ENCODE data around the gene TSGA10IP.
A peak's percentile ranks its signal among the peaks of the same experiment; 100 is the strongest.
"Not testable (repeated sequence)": the region's sequence is repeated elsewhere in the genome, so short reads cannot be mapped to it uniquely, and the experiment has no call there.

Gene TSGA10IP

DNA sequence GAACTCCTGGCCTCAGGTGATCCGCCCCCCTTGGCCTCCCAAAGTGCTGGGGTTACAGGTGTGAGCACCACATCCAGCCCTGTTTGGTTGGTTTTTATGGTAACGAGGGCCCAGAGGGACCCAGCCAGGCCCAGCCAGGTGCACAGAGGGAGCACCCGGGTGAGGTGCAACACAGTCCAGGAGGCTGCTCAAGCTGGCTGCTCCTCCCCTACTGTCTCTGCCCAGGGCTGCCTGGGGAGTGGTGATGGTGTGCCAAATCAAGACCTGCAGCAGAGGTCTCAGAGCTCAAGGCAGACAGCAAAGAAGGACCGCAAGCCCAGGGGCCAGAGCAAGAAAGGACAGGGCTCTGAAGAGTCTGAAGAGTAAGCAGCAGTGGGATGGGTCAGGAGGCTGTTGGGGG lies 1.4 kb downstream of the TSGA10IP start:
- peaks cover 5 to 13% of the 10 kb centered on the region in 2 donors for H3K27me3 Mint-ChIP-seq
- H3K27ac Mint-ChIP-seq: no peak overlapping the region
- ATAC-seq (replicated peaks) (no peak), DNase-seq (no peak)
- H3K4me1 Mint-ChIP-seq: peaks cover under 1 to 2% of the 10 kb centered on the region in 2 donors
- H3K36me3 Mint-ChIP-seq: no peaks in the 10 kb centered on the region
- H3K9me3 Mint-ChIP-seq: no peaks in the 10 kb centered on the region
- no peak overlapping the region for H3K4me3 Mint-ChIP-seq

DNA sequence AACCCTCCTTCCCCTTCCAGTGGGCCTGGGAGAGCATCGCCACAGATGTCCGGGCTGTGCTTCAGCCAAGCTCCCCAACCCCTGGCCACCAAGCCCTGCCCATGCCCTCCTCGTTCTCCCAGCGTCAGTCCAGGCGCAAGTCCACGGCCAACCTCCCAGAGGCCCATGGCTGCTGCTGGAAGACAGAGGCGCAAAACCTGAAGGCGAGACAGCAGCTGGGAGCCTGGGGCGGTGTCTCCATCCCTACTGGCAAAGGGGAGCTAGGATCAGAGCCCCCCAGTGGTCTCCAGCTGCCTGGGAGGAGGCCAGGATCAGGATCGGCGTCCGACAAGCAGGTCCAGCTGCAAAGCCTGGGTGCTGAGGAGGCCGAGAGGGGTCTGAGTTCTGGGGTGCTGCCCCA lies 1.9 kb downstream of the TSGA10IP start:
- DNase-seq: no peak
- Mint-ChIP-seq H3K27me3 (peaks cover 5 to 13% of the 10 kb centered on the region in 2 donors), H3K4me3 (no peak overlapping the region), H3K27ac (no peak overlapping the region), H3K9me3 (no peaks in the 10 kb centered on the region), H3K36me3 (no peaks in the 10 kb centered on the region), H3K4me1 (no peaks in the 10 kb centered on the region)
- no peak for ATAC-seq (replicated peaks)

DNA sequence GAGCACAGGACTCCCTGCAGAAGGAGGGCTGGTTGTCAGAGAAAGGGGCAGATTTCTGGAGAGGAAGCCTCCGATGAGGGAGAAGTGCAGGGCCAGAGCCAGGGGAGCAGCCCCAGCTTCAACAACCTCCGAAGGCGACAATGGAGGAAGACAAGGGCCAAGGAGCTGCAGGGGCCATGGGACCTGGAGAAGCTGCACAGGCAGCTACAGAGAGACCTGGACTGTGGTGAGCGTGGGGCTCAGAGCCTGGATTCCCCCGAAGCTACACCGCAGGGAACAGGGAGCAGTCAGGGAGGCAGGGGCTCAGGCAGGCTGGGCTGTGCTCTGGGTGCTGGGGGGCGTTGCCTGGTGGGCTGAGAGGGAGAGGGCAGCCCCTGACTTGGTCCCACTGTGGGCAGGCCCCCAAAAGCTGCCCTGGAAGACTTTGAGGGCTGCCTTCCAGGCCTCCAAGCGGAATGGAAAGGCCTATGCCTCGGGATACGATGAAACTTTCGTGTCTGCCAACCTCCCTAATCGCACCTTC lies 2.4 kb downstream of the TSGA10IP start:
- Mint-ChIP-seq H3K27me3 (peaks cover 5 to 13% of the 10 kb centered on the region in 2 donors), H3K36me3 (no peaks in the 10 kb centered on the region), H3K27ac (no peak overlapping the region), H3K9me3 (no peaks in the 10 kb centered on the region), H3K4me3 (no peak overlapping the region), H3K4me1 (no peaks in the 10 kb centered on the region)
- DNase-seq (no peak), ATAC-seq (replicated peaks) (no peak)

DNA sequence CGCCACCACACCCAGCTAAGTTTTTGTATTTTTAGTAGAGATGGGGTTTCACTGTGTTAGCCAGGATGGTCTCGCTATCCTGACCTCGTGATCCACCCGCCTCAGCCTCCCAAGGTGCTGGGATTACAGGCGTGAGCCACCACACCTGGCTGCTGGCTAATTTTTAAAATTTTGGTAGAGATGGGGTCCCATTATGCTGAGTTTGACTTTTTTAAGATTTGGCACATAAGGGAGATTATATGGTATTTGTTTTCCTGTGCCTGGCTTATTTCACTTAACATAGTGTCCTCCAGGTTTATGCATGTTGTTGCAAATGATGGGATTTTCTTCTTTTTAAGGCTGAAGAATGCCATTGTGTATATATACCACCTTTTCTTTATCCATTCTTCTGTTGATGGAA lies 5.4 kb downstream of the TSGA10IP start:
- H3K36me3 Mint-ChIP-seq; H3K9me3 Mint-ChIP-seq; H3K27ac Mint-ChIP-seq; H3K4me1 Mint-ChIP-seq; ATAC-seq (replicated peaks); H3K4me3 Mint-ChIP-seq; DNase-seq: not testable (repeated sequence)
- peaks cover 5 to 13% of the 10 kb centered on the region in 2 donors for H3K27me3 Mint-ChIP-seq

DNA sequence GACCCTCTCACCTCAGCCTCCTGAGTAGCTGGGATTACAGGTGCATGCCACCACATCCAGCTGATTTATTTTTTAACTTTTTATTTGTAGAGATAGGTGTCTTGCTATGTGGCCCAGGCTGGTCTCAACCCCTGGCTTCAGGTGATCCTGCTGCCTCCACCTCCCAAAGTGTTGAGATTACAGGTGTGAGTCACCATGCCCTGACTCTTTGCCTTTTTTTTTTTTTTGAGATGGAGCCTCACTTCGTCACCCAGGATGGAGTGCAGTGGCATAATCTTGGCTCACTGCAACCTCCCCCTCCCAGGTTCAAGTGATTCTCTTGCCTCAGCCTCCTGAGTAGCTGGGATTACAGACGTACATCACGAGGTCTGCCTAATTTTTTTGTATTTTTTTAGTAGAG lies 6.4 kb downstream of the TSGA10IP start:
- H3K9me3 Mint-ChIP-seq; H3K4me1 Mint-ChIP-seq; H3K36me3 Mint-ChIP-seq; DNase-seq; ATAC-seq (replicated peaks); H3K27ac Mint-ChIP-seq; H3K4me3 Mint-ChIP-seq: not testable (repeated sequence)
- H3K27me3 Mint-ChIP-seq: peaks cover 5 to 13% of the 10 kb centered on the region in 2 donors

DNA sequence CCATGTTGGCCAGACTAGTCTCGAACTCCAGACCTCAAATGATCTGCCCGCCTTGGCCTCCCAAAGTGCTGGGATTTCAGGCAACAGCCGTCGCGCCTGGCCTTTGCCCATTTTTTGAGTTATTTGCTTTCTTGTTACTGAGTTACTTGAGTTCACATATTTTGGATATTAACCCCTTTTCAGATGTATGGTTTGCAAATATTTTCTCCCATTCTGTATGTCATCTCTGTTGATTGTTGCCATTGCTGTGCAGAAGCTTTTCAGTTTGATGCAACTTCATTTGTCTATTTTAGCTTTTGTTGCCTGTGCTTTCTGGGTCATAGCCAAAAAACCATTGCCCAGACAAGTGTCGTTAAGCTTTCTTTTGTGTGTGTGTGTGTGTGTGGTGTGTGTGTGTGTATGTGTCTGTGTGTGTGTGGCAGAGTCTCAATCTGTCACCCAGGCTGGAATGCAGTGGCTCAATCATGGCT lies 6.8 kb downstream of the TSGA10IP start:
- DNase-seq (no peak), ATAC-seq (replicated peaks) (no peak)
- H3K4me1 Mint-ChIP-seq: peaks cover 6 to 9% of the 10 kb centered on the region in 2 donors
- no peak overlapping the region for H3K4me3 Mint-ChIP-seq
- no peak overlapping the region for H3K27ac Mint-ChIP-seq
- H3K9me3 Mint-ChIP-seq: no peaks in the 10 kb centered on the region
- peaks cover 5 to 12% of the 10 kb centered on the region in 2 donors for H3K27me3 Mint-ChIP-seq
- no peaks in the 10 kb centered on the region for H3K36me3 Mint-ChIP-seq

DNA sequence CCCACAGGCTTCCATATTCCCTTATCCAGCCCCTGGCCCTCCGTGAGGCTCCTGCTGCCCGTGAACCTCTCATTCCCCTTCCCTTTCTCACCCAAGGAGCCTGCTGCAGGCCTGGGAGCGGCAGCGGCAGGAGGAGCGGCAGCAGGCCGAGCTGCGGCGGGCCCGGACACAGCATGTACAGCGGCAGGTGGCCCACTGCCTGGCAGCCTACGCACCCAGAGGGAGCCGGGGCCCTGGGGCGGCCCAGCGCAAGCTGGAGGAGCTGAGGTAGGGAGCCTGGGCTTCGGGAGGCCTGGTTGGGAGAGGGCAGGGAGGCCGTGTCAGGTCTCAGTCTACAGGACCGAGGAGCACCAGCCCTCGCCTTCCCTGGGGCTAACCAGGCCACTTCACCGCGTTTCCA lies 8.2 kb downstream of the TSGA10IP start:
- H3K9me3 Mint-ChIP-seq: no peaks in the 10 kb centered on the region
- H3K4me3 Mint-ChIP-seq: no peak overlapping the region
- DNase-seq (no peak), ATAC-seq (replicated peaks) (no peak)
- H3K4me1 Mint-ChIP-seq: peaks cover 15 to 22% of the 10 kb centered on the region in 2 donors
- H3K36me3 Mint-ChIP-seq: no peaks in the 10 kb centered on the region
- peaks cover 0 to under 1% of the 10 kb centered on the region in 2 donors for H3K27me3 Mint-ChIP-seq
- no peak overlapping the region for H3K27ac Mint-ChIP-seq

DNA sequence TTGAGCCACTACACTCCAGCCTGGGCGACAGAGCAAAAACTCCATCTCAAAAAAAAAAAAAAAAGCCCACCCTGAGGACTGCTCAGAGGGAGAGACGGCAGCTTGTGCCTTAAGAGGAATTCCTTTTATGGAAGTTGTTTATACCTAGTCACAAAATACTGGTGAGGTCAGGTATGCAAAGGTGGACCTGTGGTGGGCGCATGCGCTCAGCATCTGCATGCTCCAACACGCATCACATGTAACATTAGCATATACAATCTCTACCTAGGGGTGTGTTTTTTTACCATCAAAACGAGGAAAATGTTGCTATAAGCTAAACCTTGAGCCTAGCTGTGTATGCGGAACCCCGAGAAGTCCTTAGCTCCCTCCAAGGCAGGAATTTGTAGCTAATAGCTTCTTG lies 9.5 kb downstream of the TSGA10IP start:
- no peaks in the 10 kb centered on the region for H3K27me3 Mint-ChIP-seq
- H3K4me3 Mint-ChIP-seq: no peak overlapping the region
- no peak for DNase-seq
- ATAC-seq (replicated peaks): no peak
- no peaks in the 10 kb centered on the region for H3K9me3 Mint-ChIP-seq
- H3K4me1 Mint-ChIP-seq: peaks cover 15 to 23% of the 10 kb centered on the region in 2 donors
- H3K27ac Mint-ChIP-seq: no peak overlapping the region
- no peaks in the 10 kb centered on the region for H3K36me3 Mint-ChIP-seq

DNA sequence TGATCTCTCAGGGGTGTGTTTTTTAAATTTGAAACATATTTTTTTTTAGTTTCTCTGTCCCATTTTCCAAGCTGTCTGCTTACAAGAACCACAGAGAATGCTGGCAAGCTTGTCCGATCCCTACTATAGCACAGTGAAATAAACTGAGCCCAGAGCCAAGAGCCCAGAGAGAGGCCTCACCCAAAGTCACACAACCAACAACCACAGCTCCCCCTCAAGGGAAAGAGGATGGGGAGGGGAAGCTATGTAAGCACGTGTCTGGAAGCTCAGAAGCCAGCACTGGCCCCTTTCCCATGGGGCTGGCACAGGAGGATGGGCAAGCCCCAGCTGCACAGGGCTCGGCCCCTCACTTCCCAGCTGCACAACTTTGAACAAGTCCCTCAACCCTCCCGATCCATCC lies 13.0 kb downstream of the TSGA10IP start:
- DNase-seq (no peak), ATAC-seq (replicated peaks) (no peak)
- H3K4me3 Mint-ChIP-seq: no peak overlapping the region
- H3K27me3 Mint-ChIP-seq: no peaks in the 10 kb centered on the region
- H3K27ac Mint-ChIP-seq: peak overlapping the region; percentile 37
- H3K36me3 Mint-ChIP-seq: peaks cover 6 to 15% of the 10 kb centered on the region in 2 donors
- H3K9me3 Mint-ChIP-seq: no peaks in the 10 kb centered on the region
- peaks cover 33 to 36% of the 10 kb centered on the region in 2 donors for H3K4me1 Mint-ChIP-seq

DNA sequence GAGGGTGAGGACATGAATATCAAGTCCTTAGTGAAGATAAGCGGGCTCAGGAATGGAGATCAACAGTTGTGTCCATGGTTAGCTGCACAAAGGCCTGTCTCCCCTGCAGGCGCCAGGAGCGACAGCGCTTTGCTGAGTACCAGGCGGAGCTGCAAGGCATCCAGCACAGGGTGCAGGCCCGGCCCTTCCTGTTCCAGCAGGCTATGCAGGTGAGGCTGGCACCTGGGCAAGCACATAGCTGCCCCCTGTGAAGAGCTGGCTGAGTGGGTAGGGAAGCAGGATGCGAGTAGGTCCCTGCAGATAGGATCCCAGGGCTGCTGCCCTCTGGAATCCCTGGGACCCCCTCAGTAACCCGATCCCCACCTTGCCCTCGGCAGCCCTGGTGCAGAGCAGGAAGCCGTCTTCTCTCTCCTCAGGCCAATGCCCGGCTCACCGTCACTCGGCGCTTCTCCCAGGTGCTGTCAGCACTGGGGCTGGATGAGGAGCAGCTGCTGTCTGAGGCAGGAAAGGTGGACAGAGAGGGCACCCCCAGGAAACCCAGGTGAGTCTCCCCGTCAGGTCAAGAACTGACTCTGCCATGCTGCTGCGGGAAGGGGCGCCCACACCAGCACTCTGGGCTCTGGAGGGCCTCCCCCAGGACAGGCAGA lies 13.6 kb downstream of the TSGA10IP start:
- Mint-ChIP-seq H3K4me1 (peaks cover 35 to 42% of the 10 kb centered on the region in 2 donors), H3K27ac (no peak overlapping the region), H3K4me3 (no peak overlapping the region), H3K27me3 (no peaks in the 10 kb centered on the region), H3K9me3 (no peaks in the 10 kb centered on the region), H3K36me3 (peaks cover 8 to 15% of the 10 kb centered on the region in 2 donors)
- DNase-seq: no peak
- ATAC-seq (replicated peaks): no peak

DNA sequence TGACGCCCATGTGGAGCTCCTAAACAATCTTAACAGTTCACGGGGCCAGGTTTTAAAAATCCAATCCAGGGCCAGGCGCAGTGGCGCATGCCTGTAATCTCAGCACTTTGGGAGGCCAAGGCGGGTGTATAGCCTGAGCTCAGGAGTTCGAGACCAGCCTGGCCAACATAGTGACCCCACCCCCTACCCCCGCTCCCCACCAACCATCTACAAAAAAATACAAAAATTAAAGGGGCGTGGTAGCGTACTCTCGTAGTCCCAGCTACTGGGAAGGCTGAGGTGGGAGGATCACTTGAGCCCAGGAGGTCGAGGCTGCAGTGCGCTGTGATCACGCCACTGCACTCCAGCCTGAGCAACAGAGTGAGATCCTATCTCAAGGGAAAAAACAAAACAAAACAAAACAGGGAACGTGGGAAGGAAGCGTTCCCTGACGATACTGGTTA lies 15.6 kb downstream of the TSGA10IP start:
- peak overlapping the region; percentile 95 to 98 for H3K4me3 Mint-ChIP-seq
- peak overlapping the region; percentile 99 for H3K27ac Mint-ChIP-seq
- H3K4me1 Mint-ChIP-seq: peaks cover 40 to 55% of the 10 kb centered on the region in 2 donors
- peaks cover 23 to 32% of the 10 kb centered on the region in 2 donors for H3K36me3 Mint-ChIP-seq
- no peaks in the 10 kb centered on the region for H3K9me3 Mint-ChIP-seq
- peak; percentile 4 to 5 for ATAC-seq (replicated peaks)
- no peaks in the 10 kb centered on the region for H3K27me3 Mint-ChIP-seq
- DNase-seq: no peak

DNA sequence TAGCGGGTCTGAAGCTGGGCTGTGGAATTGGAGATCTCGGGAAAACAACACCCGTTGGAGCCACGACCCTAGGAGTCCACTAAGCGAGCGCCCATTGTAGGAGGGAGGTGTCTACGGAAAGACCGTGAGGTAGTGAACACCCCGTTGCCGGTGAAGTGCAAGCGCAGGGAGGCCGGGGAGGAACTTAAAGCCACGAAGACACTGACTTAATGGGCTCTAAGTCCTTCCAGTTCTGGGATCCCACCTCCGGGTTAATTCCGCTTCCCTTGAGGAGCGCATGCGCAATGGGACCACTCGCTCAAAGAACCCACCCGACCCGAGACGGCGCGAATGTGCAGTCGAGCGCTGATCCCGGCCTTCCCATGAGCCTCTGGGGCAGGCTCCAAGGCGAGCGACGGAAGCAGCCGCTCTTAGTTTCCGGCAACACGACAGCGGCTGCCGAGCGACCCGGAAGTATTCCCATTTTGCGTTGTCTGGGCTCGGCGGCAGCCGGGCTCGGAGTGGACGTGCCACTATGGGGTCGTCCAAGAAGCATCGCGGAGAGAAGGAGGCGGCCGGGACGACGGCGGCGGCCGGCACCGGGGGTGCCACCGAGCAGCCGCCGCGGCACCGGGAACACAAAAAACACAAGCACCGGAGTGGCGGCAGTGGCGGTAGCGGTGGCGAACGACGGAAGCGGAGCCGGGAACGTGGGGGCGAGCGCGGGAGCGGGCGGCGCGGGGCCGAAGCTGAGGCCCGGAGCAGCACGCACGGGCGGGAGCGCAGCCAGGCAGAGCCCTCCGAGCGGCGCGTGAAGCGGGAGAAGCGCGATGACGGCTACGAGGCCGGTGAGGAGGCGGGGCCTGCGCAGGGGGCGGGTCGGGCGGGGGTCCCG lies 16.2 kb downstream of the TSGA10IP start, which contains the start of gene SART1:
TSS of gene SART1 (plus strand) at position 468 of the 874 bp plus-strand sequence. CDS start at position 515, 47 bp downstream.
- DNase-seq: peak; percentile 96
- Mint-ChIP-seq H3K4me1 (peaks cover 39 to 54% of the 10 kb centered on the region in 2 donors), H3K9me3 (no peaks in the 10 kb centered on the region), H3K4me3 (peak within 1 kb of the TSS; percentile 95 to 98), H3K36me3 (peaks cover 25 to 35% of the 10 kb centered on the region in 2 donors), H3K27me3 (no peaks in the 10 kb centered on the region), H3K27ac (peak within 1 kb of the TSS; percentile 99)
- peak; percentile 94 to 96 for ATAC-seq (replicated peaks)

DNA sequence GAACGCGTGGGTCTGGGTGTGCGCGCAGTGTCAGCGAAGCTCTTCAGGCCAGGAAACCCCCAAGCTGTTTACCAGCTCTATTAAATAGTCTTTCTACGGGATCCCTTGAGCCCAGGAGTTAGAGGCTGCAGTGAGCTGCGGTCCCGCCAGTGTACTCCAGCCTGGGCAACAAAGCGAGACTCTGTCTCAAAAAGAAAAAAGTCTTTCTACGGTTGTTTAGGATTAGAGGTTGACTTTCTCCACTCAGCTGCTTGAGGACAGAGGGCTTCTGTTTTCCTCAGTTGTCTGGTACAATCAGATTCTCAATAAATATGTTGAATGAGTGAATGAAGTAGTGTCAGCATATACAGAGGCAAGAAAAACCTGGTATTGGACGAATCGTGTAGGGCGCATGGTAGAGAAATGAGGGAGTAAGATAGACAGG lies 16.9 kb downstream of the TSGA10IP start:
- Mint-ChIP-seq H3K4me3 (peak overlapping the region; percentile 95 to 98), H3K36me3 (peaks cover 31 to 42% of the 10 kb centered on the region in 2 donors), H3K27me3 (no peaks in the 10 kb centered on the region), H3K9me3 (no peaks in the 10 kb centered on the region), H3K27ac (peak overlapping the region; percentile 89), H3K4me1 (peaks cover 33 to 48% of the 10 kb centered on the region in 2 donors)
- ATAC-seq (replicated peaks): peak in 1 of 2 donors; percentile 41
- DNase-seq: no peak

DNA sequence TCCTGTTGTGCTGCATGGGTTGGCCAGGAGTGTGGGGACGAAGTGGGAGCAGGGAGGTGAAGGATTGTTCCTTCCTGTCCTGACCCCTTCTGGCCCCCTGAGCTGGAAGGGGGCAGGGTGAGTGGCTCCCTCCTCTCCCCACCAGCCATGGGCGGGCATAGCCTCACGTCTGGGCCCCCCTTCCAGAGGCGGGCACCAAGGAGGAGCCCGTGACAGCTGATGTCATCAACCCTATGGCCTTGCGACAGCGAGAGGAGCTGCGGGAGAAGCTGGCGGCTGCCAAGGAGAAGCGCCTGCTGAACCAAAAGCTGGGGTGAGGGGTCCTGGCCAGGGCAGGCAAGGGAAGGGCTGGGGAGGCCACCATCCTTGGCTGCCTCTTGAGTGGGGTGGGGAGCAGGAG lies 19.6 kb downstream of the TSGA10IP start:
- no peaks in the 10 kb centered on the region for H3K27me3 Mint-ChIP-seq
- peak overlapping the region; percentile 79 for H3K27ac Mint-ChIP-seq
- ATAC-seq (replicated peaks) (no peak), DNase-seq (no peak)
- H3K9me3 Mint-ChIP-seq: no peaks in the 10 kb centered on the region
- H3K4me3 Mint-ChIP-seq: no peak overlapping the region
- H3K36me3 Mint-ChIP-seq: peaks cover 49 to 60% of the 10 kb centered on the region in 2 donors
- peaks cover 28 to 42% of the 10 kb centered on the region in 2 donors for H3K4me1 Mint-ChIP-seq

Measured in stimulated activated naive B cell treated with anti-CD40 and anti-IgM and Interleukin-4, amounts not matched to agents 10 μg/mL and 1 μg/mL and 100 μg/mL, for 72 hours (primary cell).